RWPE1 (cell line): Measurements from ENCODE around the gene PCGF6.

Source experiments
- CTCF ChIA-PET: fragments of 350-600 bp; sonication (Branson Sonifier 250); formaldehyde crosslinking; extraction: SDS; loops from one replicate; lab custom pipeline; 2021; lab: Yijun Ruan, JAX
- POLR2A ChIA-PET: fragments of 400-600 bp; formaldehyde crosslinking; extraction: SDS; loops from one replicate; lab custom pipeline; 2020; ENCODE audit warnings: antibody characterized with exemption; ENCODE audit not compliant: low non-redundant PET; lab: Yijun Ruan, JAX
- DNase-seq: peaks from one replicate; pipeline ENCODE4 v3.0.0; 2012; ENCODE audit warnings: low spot score
- H3K27ac ChIP-seq: fragments of 450-650 bp; 2 replicates; pipeline ENCODE4 v1.5.1; 2017
- TF ChIP-seq, protein P1 (sequence below): fragments of 450-650 bp; conservative IDR thresholded peaks from 2 replicates; pipeline ENCODE4 v1.5.1; 2017; ENCODE audit warnings: low read depth, mild to moderate bottlenecking

The PCGF6 gene

DNA sequence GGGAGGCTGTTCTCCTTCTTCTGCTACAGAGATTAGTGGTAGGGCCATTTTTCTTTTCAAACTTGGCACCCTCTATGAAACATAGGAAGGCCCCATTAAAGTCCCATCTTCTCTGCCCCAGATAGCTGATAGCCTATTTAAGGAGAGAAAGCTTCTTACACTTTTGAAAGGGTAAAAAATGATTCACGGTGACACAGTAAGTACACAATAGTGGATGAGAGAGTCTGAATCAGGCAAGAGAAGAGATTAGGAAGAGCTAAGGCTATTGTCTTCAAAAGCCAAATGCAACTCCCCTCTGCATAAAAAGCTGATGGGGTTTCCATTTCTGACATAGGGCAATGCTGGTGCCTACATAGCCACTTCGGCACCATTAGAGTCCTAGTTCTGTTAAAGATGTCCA is 70.4 kb downstream of the PCGF6 start:
- POLR2A ChIA-PET, result no interaction called here
- CTCF ChIA-PET, result interaction anchor here (0.6 kb wide), 1 partner anchor 38 kb away, joined by 3 read pairs; no protein-coding TSS in a partner anchor
- DNase-seq, result no peak
- TF ChIP-seq, protein P1, sequence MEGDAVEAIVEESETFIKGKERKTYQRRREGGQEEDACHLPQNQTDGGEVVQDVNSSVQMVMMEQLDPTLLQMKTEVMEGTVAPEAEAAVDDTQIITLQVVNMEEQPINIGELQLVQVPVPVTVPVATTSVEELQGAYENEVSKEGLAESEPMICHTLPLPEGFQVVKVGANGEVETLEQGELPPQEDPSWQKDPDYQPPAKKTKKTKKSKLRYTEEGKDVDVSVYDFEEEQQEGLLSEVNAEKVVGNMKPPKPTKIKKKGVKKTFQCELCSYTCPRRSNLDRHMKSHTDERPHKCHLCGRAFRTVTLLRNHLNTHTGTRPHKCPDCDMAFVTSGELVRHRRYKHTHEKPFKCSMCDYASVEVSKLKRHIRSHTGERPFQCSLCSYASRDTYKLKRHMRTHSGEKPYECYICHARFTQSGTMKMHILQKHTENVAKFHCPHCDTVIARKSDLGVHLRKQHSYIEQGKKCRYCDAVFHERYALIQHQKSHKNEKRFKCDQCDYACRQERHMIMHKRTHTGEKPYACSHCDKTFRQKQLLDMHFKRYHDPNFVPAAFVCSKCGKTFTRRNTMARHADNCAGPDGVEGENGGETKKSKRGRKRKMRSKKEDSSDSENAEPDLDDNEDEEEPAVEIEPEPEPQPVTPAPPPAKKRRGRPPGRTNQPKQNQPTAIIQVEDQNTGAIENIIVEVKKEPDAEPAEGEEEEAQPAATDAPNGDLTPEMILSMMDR, result no peak
- H3K27ac ChIP-seq, result no peak overlapping the region

DNA sequence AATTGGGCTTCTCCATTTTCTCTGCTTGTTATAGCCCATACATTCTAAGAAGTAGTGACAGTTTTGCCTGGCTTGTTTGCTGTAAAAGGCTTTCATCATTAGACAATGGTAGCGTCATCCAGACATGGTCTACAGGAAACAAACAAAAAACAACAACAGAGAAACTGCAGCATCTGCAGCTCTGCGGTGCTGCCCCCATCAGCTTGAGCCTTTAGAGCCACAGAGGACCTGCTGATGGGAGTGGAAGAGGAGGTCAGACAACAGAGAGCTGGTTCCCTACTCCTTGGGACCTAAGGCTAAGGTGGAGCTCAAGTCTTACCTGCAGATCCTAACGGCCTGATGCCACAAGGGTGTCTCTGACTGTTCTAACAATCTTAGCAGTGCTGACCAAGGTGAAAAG is 70.9 kb downstream of the PCGF6 start:
- ChIA-PET POLR2A (no interaction called here), CTCF (interaction anchor here (0.6 to 0.7 kb wide), 2 partner anchors 38 to 91 kb away, joined by 3 read pairs; no protein-coding TSS in a partner anchor)
- TF ChIP-seq, protein P1, result no peak
- no peak for DNase-seq
- no peak overlapping the region for H3K27ac ChIP-seq

DNA sequence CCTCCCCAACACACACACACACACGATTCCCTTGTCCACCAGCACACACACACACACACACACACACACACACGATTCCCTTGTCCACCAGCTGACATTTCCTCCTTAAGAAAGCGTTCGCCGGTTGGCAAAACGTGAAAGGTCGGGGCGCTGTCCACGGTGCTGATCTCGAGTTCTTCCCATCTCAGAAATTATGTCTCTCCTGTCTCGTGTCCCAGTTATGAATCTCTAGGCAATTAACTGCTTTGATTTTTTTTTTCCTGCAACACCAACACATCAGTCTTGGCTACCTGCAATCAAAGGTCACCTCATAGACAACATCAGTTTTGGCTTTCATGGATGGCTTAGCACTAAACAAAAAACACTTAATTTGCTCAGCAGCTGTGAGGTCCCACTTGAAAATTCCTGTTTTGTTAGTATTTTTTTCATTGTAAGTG is 72.1 kb downstream of the PCGF6 start:
- DNase-seq, result peak; percentile 48
- CTCF ChIA-PET, result interaction anchor here (0.6 to 1.0 kb wide), 4 partner anchors 10 to 373 kb away, joined by 3 to 5 read pairs (median 4); partner anchors contain the start of gene CNNM2
- H3K27ac ChIP-seq, result no peak overlapping the region
- TF ChIP-seq, protein P1, result no peak
- POLR2A ChIA-PET, result interaction anchor here (0.6 kb wide), 1 partner anchor 570 kb away, joined by 3 read pairs; no protein-coding TSS in a partner anchor

DNA sequence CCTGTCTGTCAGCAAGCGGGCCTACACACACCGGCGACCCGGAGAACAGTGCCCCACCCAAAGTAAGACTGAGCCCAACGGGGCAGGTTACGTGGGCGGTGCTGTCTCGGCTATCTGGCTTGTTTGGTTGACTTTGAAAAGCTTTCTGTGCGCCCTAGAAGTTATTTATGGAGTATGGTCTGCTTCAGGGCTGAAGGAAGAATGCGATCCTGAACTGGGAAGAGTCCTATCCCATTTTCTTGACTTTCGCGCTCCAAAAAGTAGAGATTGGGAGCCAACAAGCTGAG is 72.5 kb downstream of the PCGF6 start:
- TF ChIP-seq, protein P1, result no peak
- no peak for DNase-seq
- CTCF ChIA-PET, result interaction anchor here (0.6 to 1.0 kb wide), 3 partner anchors 34 to 373 kb away, joined by 3 to 5 read pairs (median 4); partner anchors contain the start of gene CNNM2
- POLR2A ChIA-PET, result interaction anchor here (0.6 kb wide), 1 partner anchor 569 kb away, joined by 3 read pairs; no protein-coding TSS in a partner anchor
- H3K27ac ChIP-seq, result no peak overlapping the region

DNA sequence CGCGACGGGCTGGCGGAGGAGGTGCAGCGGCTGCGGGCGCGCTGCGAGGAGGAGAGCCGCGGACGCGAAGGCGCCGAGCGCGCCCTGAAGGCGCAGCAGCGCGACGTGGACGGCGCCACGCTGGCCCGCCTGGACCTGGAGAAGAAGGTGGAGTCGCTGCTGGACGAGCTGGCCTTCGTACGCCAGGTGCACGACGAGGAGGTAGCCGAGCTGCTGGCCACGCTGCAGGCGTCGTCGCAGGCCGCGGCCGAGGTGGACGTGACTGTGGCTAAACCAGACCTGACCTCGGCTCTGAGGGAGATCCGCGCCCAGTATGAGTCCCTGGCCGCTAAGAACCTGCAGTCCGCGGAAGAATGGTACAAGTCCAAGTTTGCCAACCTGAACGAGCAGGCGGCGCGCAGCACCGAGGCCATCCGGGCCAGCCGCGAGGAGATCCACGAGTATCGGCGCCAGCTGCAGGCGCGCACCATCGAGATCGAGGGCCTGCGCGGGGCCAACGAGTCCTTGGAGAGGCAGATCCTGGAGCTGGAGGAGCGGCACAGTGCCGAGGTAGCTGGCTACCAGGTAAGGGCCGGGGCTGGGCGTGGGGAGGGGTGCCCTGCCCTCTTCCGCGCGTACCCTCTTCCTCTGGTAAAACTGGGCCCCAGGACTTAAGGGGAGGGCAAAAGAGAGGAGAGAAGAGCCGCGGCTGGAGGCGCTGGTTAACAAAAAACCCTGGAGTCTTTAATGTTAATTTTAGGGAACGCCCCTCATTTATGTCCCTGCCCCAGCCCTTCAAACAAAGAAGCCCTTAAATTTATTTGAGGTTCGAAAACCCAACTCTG is 73.0 kb downstream of the PCGF6 start:
- DNase-seq, result no peak
- TF ChIP-seq, protein P1, result no peak
- CTCF ChIA-PET, result interaction anchor here (0.5 to 1.3 kb wide), 4 partner anchors 9 to 360 kb away, joined by 3 to 8 read pairs (median 4); partner anchors contain the start of genes CNNM2 and NT5C2
- POLR2A ChIA-PET, result interaction anchor here (0.5 to 0.6 kb wide), 2 partner anchors 9 to 569 kb away, joined by 3 read pairs; no protein-coding TSS in a partner anchor
- H3K27ac ChIP-seq, result peak overlapping the region; percentile 9; the same call in 1 of the 2 replicates
